ENCODE data around the gene FEM1B. TPM values are rescaled to one million over a fixed set of nuclear protein-coding genes. Genes with fewer than 3 reads are reported as not detected.
A peak's percentile ranks its signal among the peaks of the same experiment; 100 is the strongest.

FEM1B gene
- total and polyA plus RNA-seq, 2 of the 8 experiments (the other 6 are each of a cell fraction or from before 2014, with no cell fraction given): 36.1 to 83.8 TPM

GRCh38 chr15:68229386-68230156, 48.0 kb upstream of the FEM1B start, which contains the start of gene CLN6 (continued):
- TF ChIP-seq GTF2F1 (IDR thresholded peaks at IDR 0.05; ENCODE audit: borderline replicate concordance, low read depth, low read length) (no peak), GABPA (IDR thresholded peaks at IDR 0.05; ENCODE audit: borderline replicate concordance, insufficient read depth, low read length) (no peak), KDM1A (IDR thresholded peaks at IDR 0.05; ENCODE audit: borderline replicate concordance, low read length) (no peak), RFX5 (IDR thresholded peaks at IDR 0.05; ENCODE audit: borderline replicate concordance, low read depth, low read length) (no peak), KDM4A (IDR thresholded peaks at IDR 0.05; ENCODE audit: low read depth, low read length, severe bottlenecking) (peak; percentile 86), NANOG (IDR thresholded peaks at IDR 0.05; ENCODE audit: insufficient read depth, low read depth, low read length, poor library complexity, severe bottlenecking) (no peak), SIX5 (IDR thresholded peaks at IDR 0.05; ENCODE audit: low read depth, low read length) (no peak), RNF2 (IDR thresholded peaks at IDR 0.05; ENCODE audit: borderline replicate concordance, low read depth, low read length, missing control alignments, poor library complexity, severe bottlenecking) (no peak), HDAC6 (IDR thresholded peaks at IDR 0.05; ENCODE audit: low read depth, low read length) (no peak), SIN3A (conservative IDR thresholded peaks at IDR 0.05 in 1 of 2, IDR thresholded peaks at IDR 0.05 in 1 of 2; ENCODE audit: low read depth in 1 of 2, low read length in 2 of 2) (peak in 1 of 2 experiments; percentile 48; a peak in 2 of 4 replicates), RXRA (IDR thresholded peaks at IDR 0.05; ENCODE audit: insufficient read depth, low read depth, low read length) (no peak), TBP (IDR thresholded peaks at IDR 0.05; ENCODE audit: low read depth, low read length) (peak; percentile 56; the same call in 1 of the 2 replicates), SP4 (IDR thresholded peaks at IDR 0.05; ENCODE audit: low read length) (no peak), MAFK (IDR thresholded peaks at IDR 0.05; ENCODE audit: low read depth, low read length) (no peak), HDAC2 (IDR thresholded peaks at IDR 0.05; ENCODE audit: borderline replicate concordance in 1 of 2, low read depth in 2 of 2, low read length in 2 of 2) (no peak)

All from H1 (cell line).